CD14-positive monocyte (primary cell): ENCODE results near the gene GFOD1. TPM values are rescaled to one million over a fixed set of nuclear protein-coding genes. Genes with fewer than 3 reads are reported as not detected.

Experiments
- DNase-seq, 3 donors: peaks; one replicate each; pipeline ENCODE4 v3.0.0-alpha.2; 2011 to 2022
- H2AFZ ChIP-seq: 2 replicates; pipeline ENCODE4 v1.6.0; 2012; ENCODE audit warnings: mild to moderate bottlenecking, low read depth, low read length, inconsistent platforms; ENCODE audit not compliant: insufficient read depth, poor library complexity, severe bottlenecking
- H3K27ac ChIP-seq, 2 donors: 1 replicate in 1 of 2; 2 replicates in 1 of 2; pipeline ENCODE4 v1.5.1; 2012 to 2013; ENCODE audit warnings: low read length in 2 of 2, control low read depth in 1 of 2, inconsistent platforms in 1 of 2, low read depth in 1 of 2, mild to moderate bottlenecking in 1 of 2
- H3K27me3 ChIP-seq, 2 donors: one replicate each; pipeline versions ENCODE4 v1.6.0 to v1.6.1; 2011 to 2013; ENCODE audit warnings: low read length in 2 of 2; ENCODE audit not compliant: control insufficient read depth in 2 of 2, insufficient read depth in 2 of 2
- H3K36me3 ChIP-seq, 2 donors: replicated peaks in 1 of 2; 1 replicate in 1 of 2; 2 replicates in 1 of 2; pipeline versions ENCODE4 v1.5.1 to v1.6.1; 2012 to 2013; ENCODE audit warnings: low read length in 2 of 2, control low read depth in 1 of 2, inconsistent platforms in 1 of 2, mild to moderate bottlenecking in 1 of 2; ENCODE audit not compliant: insufficient read depth in 2 of 2, control insufficient read depth in 1 of 2
- H3K4me1 ChIP-seq, 2 donors: 1 replicate in 1 of 2; 2 replicates in 1 of 2; pipeline versions ENCODE4 v1.5.1 to v1.6.1; 2012 to 2013; ENCODE audit warnings: low read length in 2 of 2, control low read depth in 1 of 2, inconsistent platforms in 1 of 2, mild to moderate bottlenecking in 1 of 2, moderate library complexity in 1 of 2; ENCODE audit not compliant: insufficient read depth in 2 of 2, control insufficient read depth in 1 of 2
- H3K4me2 ChIP-seq: replicated peaks from 2 replicates; pipeline ENCODE3; 2012; ENCODE audit warnings: low read length, moderate library complexity, mild to moderate bottlenecking; ENCODE audit not compliant: poor library complexity, severe bottlenecking; ENCODE audit errors: extremely low read depth
- H3K4me3 ChIP-seq, 3 experiments: fragments of 200-600 bp in 1 of 3; sonication (generic) in 1 of 3; replicated peaks in 1 of 3; 1 replicate in 2 of 3; 2 replicates in 1 of 3; pipeline ENCODE4 v1.5.1; 2011 to 2013; ENCODE audit warnings: low read length in 3 of 3, mild to moderate bottlenecking in 3 of 3, control low read depth in 2 of 3, low read depth in 2 of 3, inconsistent platforms in 1 of 3, moderate library complexity in 1 of 3
- H3K79me2 ChIP-seq: 2 replicates; pipeline ENCODE4 v1.6.0; 2012; ENCODE audit warnings: mild to moderate bottlenecking, control low read depth, inconsistent platforms, low read length, moderate library complexity; ENCODE audit not compliant: insufficient read depth
- H3K9ac ChIP-seq: 2 replicates; pipeline ENCODE4 v1.6.0; 2017; ENCODE audit warnings: low read length, mild to moderate bottlenecking; ENCODE audit not compliant: insufficient read depth, poor library complexity, severe bottlenecking
- H3K9me3 ChIP-seq, 2 donors: replicated peaks in 1 of 2; 1 replicate in 1 of 2; 2 replicates in 1 of 2; pipeline versions ENCODE4 v1.5.1 to v1.6.1; 2012 to 2013; ENCODE audit warnings: low read length in 2 of 2, control low read depth in 1 of 2; ENCODE audit not compliant: control insufficient read depth in 1 of 2, insufficient read depth in 1 of 2
- H4K20me1 ChIP-seq: 2 replicates; pipeline ENCODE4 v1.6.0; 2012; ENCODE audit warnings: mild to moderate bottlenecking, low read length, control low read depth, moderate library complexity; ENCODE audit not compliant: insufficient read depth
- H3K27ac Mint-ChIP-seq, 7 donors: one replicate each; pipeline ENCODE4 v1.8.0; 2020; ENCODE audit warnings: mild to moderate bottlenecking in 7 of 7, mixed read lengths in 7 of 7, moderate library complexity in 6 of 7, inconsistent platforms in 2 of 7
- H3K27me3 Mint-ChIP-seq, 3 donors: one replicate each; pipeline ENCODE4 v1.8.0; 2021 to 2022; ENCODE audit warnings: low read depth in 3 of 3, mild to moderate bottlenecking in 3 of 3, mixed read lengths in 3 of 3, moderate library complexity in 3 of 3, inconsistent platforms in 1 of 3
- H3K36me3 Mint-ChIP-seq, 2 donors: one replicate each; pipeline ENCODE4 v1.8.0; 2020; ENCODE audit warnings: mixed read lengths in 2 of 2, inconsistent platforms in 1 of 2, mild to moderate bottlenecking in 1 of 2
- H3K4me1 Mint-ChIP-seq: one replicate; pipeline ENCODE4 v1.8.0; 2020; ENCODE audit warnings: mild to moderate bottlenecking, mixed read lengths
- H3K4me3 Mint-ChIP-seq, 2 donors: one replicate each; pipeline ENCODE4 v1.8.0; 2020; ENCODE audit warnings: mild to moderate bottlenecking in 2 of 2, mixed read lengths in 2 of 2, moderate library complexity in 1 of 2
- H3K9me3 Mint-ChIP-seq, 7 donors: one replicate each; pipeline ENCODE4 v1.8.0; 2020 to 2022; ENCODE audit warnings: mixed read lengths in 7 of 7, mild to moderate bottlenecking in 6 of 7, moderate library complexity in 6 of 7, inconsistent platforms in 2 of 7
- WGBS: methylation state at CpG from one replicate; pipeline ENCODE4 v1.1.5; 2013; ENCODE audit warnings: missing lambda C conversion rate; ENCODE audit not compliant: insufficient coverage; 5-methylcytosine and 5-hydroxymethylcytosine counted together
- intact Hi-C, 2 donors: fragments of 100-400 bp; cut with micrococcal nuclease; formaldehyde crosslinking; loops; one replicate each; pipeline versions ENCODE4 v1.15.0 to v1.15.1; 2023
- polyA plus RNA-seq, 3 donors: library from polyadenylated mRNA; depleted of rRNA in 1 of 3; unstranded in 2 of 3; stranded (reverse) in 1 of 3; fragments of 300-500 nt in 2 of 3; fragments of >200 nt in 1 of 3; fragmentation: Illumina TruSeq in 2 of 3; gene quantifications; 1 replicate in 2 of 3; 2 replicates in 1 of 3; pipeline ENCODE4 v1.2.3, GENCODE V29; 2012 to 2021
- TF ChIP-seq, protein P1 (sequence below): fragments of 200-600 bp; IDR thresholded peaks from one replicate; pipeline ENCODE4 v1.8.0; 2022; ENCODE audit warnings: antibody characterized with exemption, mild to moderate bottlenecking

GFOD1 gene
- polyA plus RNA-seq, 3 donors: 2.4 to 8.7 (median 2.4) TPM

DNA sequence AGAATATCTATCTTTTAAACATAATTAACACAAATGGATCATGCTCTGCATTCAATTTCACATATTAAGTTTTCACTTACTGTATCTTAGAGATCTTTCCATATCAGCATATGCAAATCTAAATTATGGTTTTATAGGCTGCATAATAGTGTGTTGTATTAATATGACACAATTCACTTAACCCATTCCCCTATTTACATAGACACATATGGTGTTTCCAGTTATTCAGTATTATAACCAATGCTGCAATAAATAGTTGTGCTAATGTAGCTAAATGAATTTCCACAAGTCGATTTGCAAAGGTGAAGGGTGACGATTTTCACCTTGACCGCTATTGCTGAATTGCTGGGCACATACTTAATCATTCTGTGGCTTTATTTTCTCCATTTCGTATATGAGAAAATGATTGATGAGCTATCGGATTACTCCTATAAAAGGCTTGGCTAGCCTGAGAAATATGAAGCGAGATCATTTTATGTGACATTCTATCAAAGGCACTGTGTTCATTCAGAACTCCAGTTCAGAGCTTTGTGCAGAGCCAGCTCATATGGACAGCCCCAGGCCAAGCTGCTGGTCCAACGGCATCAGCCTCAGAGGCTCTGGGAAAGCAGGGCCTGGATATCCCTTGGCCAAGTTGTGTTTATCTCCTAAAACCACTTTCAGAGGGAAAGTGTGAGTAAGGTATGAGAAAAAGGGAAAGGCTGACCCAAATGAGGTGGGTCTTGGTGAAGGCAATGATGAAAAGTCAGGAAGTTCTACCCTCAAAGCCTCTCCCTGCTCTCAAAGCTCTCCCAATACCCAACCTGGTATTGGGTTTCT lies 50.8 kb downstream of the GFOD1 start:
- no peak overlapping the region for H2AFZ ChIP-seq
- H3K27me3 ChIP-seq: no peaks in the 10 kb centered on the region
- Mint-ChIP-seq H3K9me3 (peaks cover 5 to 12% (median 9%) of the 10 kb centered on the region in 7 donors), H3K4me3 (no peak overlapping the region), H3K36me3 (peaks cover 0 to 2% of the 10 kb centered on the region in 2 donors), H3K4me1 (peaks cover 36% of the 10 kb centered on the region), H3K27ac (peak overlapping the region in 1 of 7 donors; percentile 35), H3K27me3 (peaks cover 0 to 2% (median 0%) of the 10 kb centered on the region in 3 donors)
- H3K4me3 ChIP-seq: no peak overlapping the region
- intact Hi-C loops: no loop called here
- no peaks in the 10 kb centered on the region for H4K20me1 ChIP-seq
- no peaks in the 10 kb centered on the region for H3K36me3 ChIP-seq
- TF ChIP-seq, protein P1, sequence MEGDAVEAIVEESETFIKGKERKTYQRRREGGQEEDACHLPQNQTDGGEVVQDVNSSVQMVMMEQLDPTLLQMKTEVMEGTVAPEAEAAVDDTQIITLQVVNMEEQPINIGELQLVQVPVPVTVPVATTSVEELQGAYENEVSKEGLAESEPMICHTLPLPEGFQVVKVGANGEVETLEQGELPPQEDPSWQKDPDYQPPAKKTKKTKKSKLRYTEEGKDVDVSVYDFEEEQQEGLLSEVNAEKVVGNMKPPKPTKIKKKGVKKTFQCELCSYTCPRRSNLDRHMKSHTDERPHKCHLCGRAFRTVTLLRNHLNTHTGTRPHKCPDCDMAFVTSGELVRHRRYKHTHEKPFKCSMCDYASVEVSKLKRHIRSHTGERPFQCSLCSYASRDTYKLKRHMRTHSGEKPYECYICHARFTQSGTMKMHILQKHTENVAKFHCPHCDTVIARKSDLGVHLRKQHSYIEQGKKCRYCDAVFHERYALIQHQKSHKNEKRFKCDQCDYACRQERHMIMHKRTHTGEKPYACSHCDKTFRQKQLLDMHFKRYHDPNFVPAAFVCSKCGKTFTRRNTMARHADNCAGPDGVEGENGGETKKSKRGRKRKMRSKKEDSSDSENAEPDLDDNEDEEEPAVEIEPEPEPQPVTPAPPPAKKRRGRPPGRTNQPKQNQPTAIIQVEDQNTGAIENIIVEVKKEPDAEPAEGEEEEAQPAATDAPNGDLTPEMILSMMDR: no peak
- peaks cover 12% of the 10 kb centered on the region for H3K79me2 ChIP-seq
- H3K9me3 ChIP-seq: peaks cover 4% of the 10 kb centered on the region in 2 donors
- no peak overlapping the region for H3K27ac ChIP-seq
- H3K4me2 ChIP-seq: no peak overlapping the region
- H3K9ac ChIP-seq: no peak overlapping the region
- WGBS: 100% methylated on average over 5 of the region's 7 CpGs
- no peak for DNase-seq
- H3K4me1 ChIP-seq: peaks cover 28 to 33% of the 10 kb centered on the region in 2 donors

DNA sequence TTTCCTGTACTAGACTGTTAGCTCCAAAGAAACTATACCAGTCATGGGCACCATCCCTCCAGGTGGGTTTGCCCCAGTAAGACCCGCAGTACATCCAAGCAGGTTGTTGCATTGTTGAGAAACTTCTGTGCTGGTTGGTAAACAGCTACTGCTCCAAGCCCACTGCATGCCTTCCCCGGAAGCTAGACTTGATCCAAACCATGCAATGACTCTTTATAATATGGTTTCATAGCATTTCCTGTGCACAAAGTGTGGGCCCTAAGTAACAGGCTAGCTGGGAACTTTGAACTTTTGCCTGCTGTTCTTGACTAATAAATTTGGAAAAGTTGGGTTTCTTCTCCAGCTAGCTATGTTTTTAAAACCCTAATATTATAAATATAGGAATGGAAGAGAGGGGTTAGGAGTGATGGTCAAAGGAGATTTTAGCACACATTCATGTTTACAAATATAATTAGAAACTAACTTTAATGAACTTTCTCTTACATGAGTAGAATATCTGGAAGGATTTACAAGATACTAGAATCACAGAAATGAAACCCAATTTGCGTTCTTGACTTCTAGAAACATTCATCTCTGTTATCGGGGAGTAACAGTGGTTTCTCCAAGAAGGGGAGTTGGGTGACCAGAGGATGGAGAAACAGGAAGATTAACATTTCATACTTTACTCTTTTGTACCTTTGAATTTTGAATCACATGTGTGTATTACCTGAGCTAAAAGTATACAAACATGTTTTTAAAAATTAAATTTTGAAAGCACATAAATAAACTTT lies 51.7 kb downstream of the GFOD1 start:
- intact Hi-C loops: no loop called here
- Mint-ChIP-seq H3K4me1 (peaks cover 38% of the 10 kb centered on the region), H3K36me3 (peaks cover 0 to 2% of the 10 kb centered on the region in 2 donors), H3K27ac (peak overlapping the region in 1 of 7 donors; percentile 32), H3K27me3 (no peaks in the 10 kb centered on the region), H3K9me3 (peaks cover 5 to 12% (median 9%) of the 10 kb centered on the region in 7 donors), H3K4me3 (no peak overlapping the region)
- Histone ChIP-seq H2AFZ (no peak overlapping the region), H3K9ac (no peak overlapping the region), H4K20me1 (no peaks in the 10 kb centered on the region), H3K36me3 (no peaks in the 10 kb centered on the region), H3K4me3 (no peak overlapping the region), H3K27ac (no peak overlapping the region), H3K79me2 (peaks cover 12% of the 10 kb centered on the region), H3K4me2 (no peak overlapping the region), H3K27me3 (no peaks in the 10 kb centered on the region), H3K4me1 (peaks cover 28 to 33% of the 10 kb centered on the region in 2 donors), H3K9me3 (peaks cover 4% of the 10 kb centered on the region in 2 donors)
- TF ChIP-seq, protein P1: no peak
- 40% methylated on average over 1 of the region's 4 CpGs for WGBS
- no peak for DNase-seq
